Measurements from ENCODE around the gene CPN2. TPM values are rescaled to one million over a fixed set of nuclear protein-coding genes. Genes with fewer than 3 reads are reported as not detected.

Gene CPN2
- total and polyA plus RNA-seq, 2 of the 8 experiments (the other 6 are each of a cell fraction or from before 2014, with no cell fraction given) = 0.03 TPM; not detected in 1

GRCh38 chr3:194315088-194315964 lies 35.8 kb downstream of the CPN2 start:
- Histone ChIP-seq H3K4me1 (replicated peaks in 1 of 4; ENCODE audit: control insufficient read depth in 3 of 4, insufficient read depth in 4 of 4, low read length in 3 of 4) (peaks cover 6 to 23% (median 13%) of the 10 kb centered on the region in 4 experiments), H2BK15ac (ENCODE audit: low read length) (peak overlapping the region; percentile 92), H4K91ac (replicated peaks; ENCODE audit: insufficient read length, low read length) (peak overlapping the region; percentile 54), H3K36me3 (ENCODE audit: control insufficient read depth in 2 of 4, insufficient read depth in 4 of 4, low read length in 3 of 4) (no peaks in the 10 kb centered on the region), H2AK5ac (ENCODE audit: low read depth, low read length) (0 out of 2 replicates have a peak overlapping the region, but pooled peaks have one; percentile 67), H3K14ac (ENCODE audit: insufficient read length) (no peak overlapping the region), H4K8ac (ENCODE audit: extremely low read depth, insufficient read depth, low read length) (peak overlapping the region; percentile 75; the same call in 1 of the 2 replicates), H2AFZ (ENCODE audit: low read length) (peak overlapping the region; percentile 20), H2BK20ac (ENCODE audit: low read length) (peak overlapping the region; percentile 74), H3K79me2 (ENCODE audit: control insufficient read depth in 1 of 2, insufficient read depth in 2 of 2, low read length in 2 of 2) (no peaks in the 10 kb centered on the region), H3K4ac (replicated peaks; ENCODE audit: insufficient read length, low read depth, low read length) (no peak overlapping the region), H3K9me3 (ENCODE audit: insufficient read depth in 2 of 2, low read depth in 1 of 2, low read length in 1 of 2) (peaks cover 22 to 27% of the 10 kb centered on the region in 2 experiments), H4K20me1 (replicated peaks in 1 of 2; ENCODE audit: control insufficient read depth in 1 of 2, insufficient read depth in 2 of 2, low read length in 2 of 2) (no peaks in the 10 kb centered on the region), H3K56ac (replicated peaks; ENCODE audit: insufficient read length, low read depth, low read length) (no peak overlapping the region), H3K23me2 (ENCODE audit: low read depth, low read length) (peaks cover 5% of the 10 kb centered on the region), H2BK5ac (ENCODE audit: low read depth, low read length) (peak overlapping the region; percentile 74; the same call in 1 of the 2 replicates), H3K4me2 (ENCODE audit: insufficient read depth in 1 of 2, low read depth in 2 of 2, low read length in 2 of 2) (peak overlapping the region; percentile 25 to 78), H3K4me3 (ENCODE audit: extremely low read depth in 1 of 4, insufficient read depth in 2 of 4, low read depth in 3 of 4, low read length in 4 of 4) (peak overlapping the region in 3 of 4 experiments; percentile 8 to 55 (median 23); a peak in 5 of 8 replicates), H2BK12ac (ENCODE audit: low read depth, low read length) (peak overlapping the region; percentile 86), H3K18ac (ENCODE audit: extremely low read depth, low read length) (peak overlapping the region; percentile 60; the same call in 1 of the 2 replicates), H4K5ac (ENCODE audit: insufficient read length, low read depth, low read length) (peak overlapping the region; percentile 2), H3K23ac (ENCODE audit: insufficient read length) (no peak overlapping the region), H2BK120ac (replicated peaks; ENCODE audit: low read depth, low read length) (peak overlapping the region; percentile 19), H3K79me1 (ENCODE audit: low read depth, low read length) (no peaks in the 10 kb centered on the region), H3K27ac (ENCODE audit: low read depth, low read length) (no peak overlapping the region), H3K27me3 (replicated peaks in 1 of 4; ENCODE audit: control insufficient read depth in 3 of 4, extremely low read depth in 1 of 4, insufficient read depth in 3 of 4, low read length in 3 of 4) (peaks cover 0 to 27% (median 12%) of the 10 kb centered on the region in 4 experiments; a peak in 5 of 7 replicates), H3K9ac (replicated peaks in 1 of 4; ENCODE audit: extremely low read depth in 1 of 4, low read depth in 3 of 4, low read length in 3 of 4) (peak overlapping the region in 1 of 4 experiments; percentile 24; a peak in 2 of 7 replicates)
- FAIRE-seq (no peak), DNase-seq (ENCODE audit: low read depth in 1 of 2, low spot score in 2 of 2) (peak; percentile 77 to 98)
- WGBS, 2 experiments (ENCODE audit: extremely low coverage in 1 of 2, insufficient coverage in 1 of 2, insufficient read length in 1 of 2, insufficient replicate concordance in 2 of 2, low coverage in 1 of 2, low lambda C conversion rate in 2 of 2, missing lambda C conversion rate in 1 of 2) = 6% methylated on average over 51 of the region's 54 CpGs; no CpG with 5 or more reads in 1 of the 2 experiments
- CTCF ChIA-PET (ENCODE audit: partially characterized antibody) = interaction anchor here (0.6 to 6.2 kb wide), 83 partner anchors 9 to 1502 kb away, joined by 3 to 79 read pairs (median 5); no protein-coding TSS in a partner anchor
- POLR2A ChIA-PET (ENCODE audit: partially characterized antibody) = interaction anchor here (1.0 to 1.5 kb wide), 10 partner anchors 10 to 234 kb away, joined by 3 to 6 read pairs (median 3); no protein-coding TSS in a partner anchor
- no peak for TF ChIP-seq SUZ12 (IDR thresholded peaks at IDR 0.05; ENCODE audit: low read length)
- TF ChIP-seq, protein P1, sequence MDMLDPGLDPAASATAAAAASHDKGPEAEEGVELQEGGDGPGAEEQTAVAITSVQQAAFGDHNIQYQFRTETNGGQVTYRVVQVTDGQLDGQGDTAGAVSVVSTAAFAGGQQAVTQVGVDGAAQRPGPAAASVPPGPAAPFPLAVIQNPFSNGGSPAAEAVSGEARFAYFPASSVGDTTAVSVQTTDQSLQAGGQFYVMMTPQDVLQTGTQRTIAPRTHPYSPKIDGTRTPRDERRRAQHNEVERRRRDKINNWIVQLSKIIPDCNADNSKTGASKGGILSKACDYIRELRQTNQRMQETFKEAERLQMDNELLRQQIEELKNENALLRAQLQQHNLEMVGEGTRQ (IDR thresholded peaks at IDR 0.05; ENCODE audit: low read length) = no peak
- TF ChIP-seq SP4 (IDR thresholded peaks at IDR 0.05; ENCODE audit: low read length) = 0 out of 2 replicates have a peak, but pooled peaks have one; percentile 48
- TF ChIP-seq NRF1 (IDR thresholded peaks at IDR 0.05; ENCODE audit: low read depth, low read length) = no peak
- TF ChIP-seq SIN3A (conservative IDR thresholded peaks at IDR 0.05 in 1 of 2, IDR thresholded peaks at IDR 0.05 in 1 of 2; ENCODE audit: low read depth in 1 of 2, low read length in 2 of 2) = peak in 1 of 2 experiments; percentile 52; a peak in 1 of 4 replicates
- TF ChIP-seq CBX5 (IDR thresholded peaks at IDR 0.05; ENCODE audit: low read depth, low read length) = no peak
- peak; percentile 60 for TF ChIP-seq ASH2L (IDR thresholded peaks at IDR 0.05; ENCODE audit: low read length)
- no peak for TF ChIP-seq ZNF274 (IDR thresholded peaks at IDR 0.05; ENCODE audit: borderline replicate concordance, extremely low read depth, low read length)

Measured in H1 (cell line).